Measurements from ENCODE around the gene GFER.

Gene GFER

GRCh38 chr16:1990351-1991134, 6.5 kb downstream of the GFER start:
- DNase-seq (ENCODE audit: low read depth) = no peak

GRCh38 chr16:1991135-1991551, 7.2 kb downstream of the GFER start:
- DNase-seq (ENCODE audit: low read depth) = no peak

- no peak for DNase-seq (ENCODE audit: low read depth)
These were observed 7.6 kb downstream of the GFER start for GRCh38 chr16:1991588-1991947.

DNA sequence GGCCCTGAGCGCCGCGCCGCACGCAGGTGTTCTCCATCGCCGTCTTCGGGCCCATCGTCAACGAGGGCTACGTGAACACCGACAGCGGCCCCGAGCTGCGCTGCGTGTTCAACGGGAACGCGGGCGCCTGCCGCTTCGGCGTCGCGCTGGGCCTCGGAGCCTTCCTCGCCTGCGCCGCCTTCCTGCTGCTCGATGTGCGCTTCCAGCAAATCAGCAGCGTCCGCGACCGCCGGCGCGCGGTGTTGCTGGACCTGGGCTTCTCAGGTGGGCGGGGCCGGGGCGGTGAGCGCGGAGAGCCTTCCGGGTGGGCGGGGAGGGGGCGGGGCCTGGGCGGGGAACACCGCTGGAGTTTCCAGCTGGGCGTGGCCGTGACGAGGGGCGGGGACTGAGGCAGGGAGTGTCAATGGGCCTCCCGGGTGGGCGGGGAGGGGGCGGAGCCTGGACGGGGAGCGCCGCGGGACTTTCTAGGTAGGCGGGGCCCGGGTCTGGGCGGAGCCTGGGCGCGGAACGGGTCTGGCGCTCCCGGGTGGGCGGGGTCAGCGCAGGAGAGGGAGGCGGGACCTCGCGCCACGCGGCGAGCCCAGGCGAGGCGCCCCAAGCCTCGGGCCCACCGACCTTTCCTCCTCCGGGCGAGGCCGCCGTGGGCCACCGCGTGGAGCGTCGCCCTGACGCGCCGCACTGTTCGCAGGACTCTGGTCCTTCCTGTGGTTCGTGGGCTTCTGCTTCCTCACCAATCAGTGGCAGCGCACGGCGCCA, 8.1 kb downstream of the GFER start:
- peak; percentile 82 for DNase-seq (ENCODE audit: low read depth)

DNA sequence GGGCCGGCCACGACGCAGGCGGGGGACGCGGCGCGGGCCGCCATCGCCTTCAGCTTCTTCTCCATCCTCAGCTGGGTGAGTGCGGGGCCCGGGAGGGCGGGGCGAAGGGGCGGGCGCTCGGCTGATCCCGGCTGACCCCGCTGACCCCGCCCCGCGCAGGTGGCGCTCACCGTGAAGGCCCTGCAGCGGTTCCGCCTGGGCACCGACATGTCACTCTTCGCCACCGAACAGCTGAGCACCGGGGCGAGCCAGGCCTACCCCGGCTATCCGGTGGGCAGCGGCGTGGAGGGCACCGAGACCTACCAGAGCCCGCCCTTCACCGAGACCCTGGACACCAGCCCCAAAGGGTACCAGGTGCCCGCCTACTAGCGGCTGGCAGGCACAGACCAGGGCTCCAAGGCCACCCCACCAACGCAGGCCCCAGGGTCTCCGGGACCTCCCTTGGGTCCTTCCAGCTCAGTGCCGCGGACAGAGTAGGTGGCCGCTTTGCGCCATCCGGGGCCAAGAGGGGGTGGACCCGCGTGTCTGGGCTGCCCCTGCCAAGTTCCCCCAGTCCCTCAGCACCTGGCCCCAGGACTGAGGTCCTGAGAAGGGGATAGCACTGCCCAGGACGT, 8.8 kb downstream of the GFER start:
- no peak for DNase-seq (ENCODE audit: low read depth)

DNA sequence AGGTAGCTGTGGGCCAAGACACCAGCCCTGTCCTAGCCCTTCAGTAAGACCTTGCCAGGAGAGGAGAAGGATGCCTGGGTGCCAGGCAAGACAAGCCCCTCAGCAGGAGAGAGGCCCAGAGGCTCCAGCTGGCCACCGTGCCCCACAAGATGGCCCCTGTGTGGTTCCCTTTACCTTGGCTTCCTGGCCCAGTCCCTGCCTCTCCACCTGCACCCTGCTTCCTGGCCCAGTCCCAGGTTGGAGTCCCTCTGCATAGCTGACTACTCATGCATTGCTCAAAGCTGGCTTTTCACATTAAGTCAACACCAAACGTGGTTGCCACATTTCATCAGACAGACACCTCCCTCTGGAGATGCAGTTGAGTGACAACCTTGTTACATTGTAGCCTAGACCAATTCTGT, 9.7 kb downstream of the GFER start:
- DNase-seq (ENCODE audit: low read depth) = no peak

GRCh38 chr16:1997494-1998359, 13.7 kb downstream of the GFER start:
- peak; percentile 87 for DNase-seq (ENCODE audit: low read depth)

DNA sequence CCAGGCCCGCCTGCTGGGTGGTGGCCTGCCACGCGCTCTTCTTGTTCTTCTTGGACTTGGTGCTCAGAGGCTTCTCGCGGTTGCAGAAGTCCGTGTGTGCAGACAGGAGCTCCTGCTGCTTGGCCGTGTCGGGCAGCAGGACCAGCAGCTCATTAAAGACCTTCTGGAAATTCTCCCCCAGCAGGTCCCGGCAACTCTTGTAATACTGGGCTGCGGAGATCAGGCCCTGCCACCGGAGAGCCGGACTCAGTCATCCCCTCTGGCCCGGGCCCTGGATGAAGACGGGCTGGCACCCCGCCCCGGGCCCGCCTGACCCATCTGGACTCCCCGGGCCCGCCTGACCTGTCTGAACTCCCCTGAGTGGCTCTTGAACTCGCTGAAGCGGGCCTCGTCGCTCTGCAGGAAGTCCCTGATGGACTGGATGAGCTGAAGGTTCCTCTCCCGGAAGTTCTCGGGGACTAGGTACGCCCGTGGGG, 14.4 kb downstream of the GFER start:
- no peak for DNase-seq (ENCODE audit: low read depth)

- DNase-seq (ENCODE audit: low read depth) = no peak
These were observed 15.1 kb downstream of the GFER start for GRCh38 chr16:1998852-1999801.

- DNase-seq (ENCODE audit: low read depth) = no peak
These were observed 16.0 kb downstream of the GFER start for GRCh38 chr16:1999866-2000514.

DNA sequence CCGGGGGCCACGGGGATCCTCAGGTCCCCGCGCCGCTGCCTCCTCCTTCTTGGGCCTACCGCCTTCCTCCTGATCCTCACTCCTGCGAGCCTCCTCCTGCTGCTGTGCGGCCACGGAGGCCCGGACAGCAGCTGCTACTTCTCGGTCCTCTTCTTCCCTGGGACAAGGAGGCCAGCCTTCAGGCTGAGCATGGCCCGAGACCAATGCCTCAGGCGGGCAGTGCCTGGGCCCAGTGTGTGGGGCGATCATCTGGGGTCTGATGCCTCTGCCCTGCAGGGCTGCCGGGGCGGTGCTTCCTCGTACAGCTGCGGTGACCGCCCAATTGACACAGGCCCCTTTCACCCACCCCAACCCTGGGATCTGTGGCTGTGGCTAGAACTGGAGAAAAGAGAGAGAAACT, 17.0 kb downstream of the GFER start:
- DNase-seq (ENCODE audit: low read depth) = no peak

- no peak for DNase-seq (ENCODE audit: low read depth)
These were observed 17.7 kb downstream of the GFER start for GRCh38 chr16:2001456-2002355.

DNA sequence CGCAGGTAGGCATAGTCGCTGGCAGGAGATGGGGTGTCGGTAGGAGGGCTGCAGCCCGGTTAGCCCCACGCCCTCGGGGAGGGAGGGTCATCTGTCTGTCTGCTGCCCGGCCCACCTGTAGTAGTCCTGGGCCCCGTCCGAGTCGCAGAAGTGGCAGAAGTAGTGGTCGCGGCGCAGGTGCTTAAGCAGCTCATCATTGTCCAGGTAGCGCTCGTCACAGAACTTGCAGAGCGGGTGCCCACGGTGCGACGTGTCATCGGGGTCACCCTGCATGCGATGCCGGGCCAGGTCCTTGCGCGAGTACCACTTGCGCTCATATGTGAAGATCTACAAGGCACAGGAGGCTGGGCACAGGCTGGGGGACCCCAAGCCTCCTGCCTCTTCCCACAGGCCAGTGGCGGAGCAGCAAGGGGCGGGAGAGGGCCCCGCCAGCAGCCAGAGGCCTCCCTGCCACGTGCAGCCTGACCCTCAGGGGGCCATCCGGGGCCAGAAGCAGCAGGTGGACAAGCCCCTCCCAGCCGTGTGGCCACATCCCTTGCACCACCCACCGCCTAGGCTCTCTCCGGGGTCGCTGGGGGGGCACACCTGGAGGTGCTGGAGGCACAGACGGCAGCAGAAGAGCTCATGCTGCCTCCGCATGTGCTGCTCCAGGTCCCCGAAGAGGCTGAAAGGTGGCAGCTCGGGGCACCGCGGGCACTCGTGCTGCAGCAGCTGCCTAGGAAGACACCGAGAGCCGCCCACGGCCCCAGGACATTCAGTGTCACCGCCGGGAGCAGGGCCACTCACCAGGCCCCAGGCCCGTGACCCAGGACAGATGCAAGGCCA, 18.6 kb downstream of the GFER start:
- DNase-seq (ENCODE audit: low read depth) = no peak

- no peak for DNase-seq (ENCODE audit: low read depth)
These were observed 19.3 kb downstream of the GFER start for GRCh38 chr16:2003231-2003826.

- peak; percentile 77 for DNase-seq (ENCODE audit: low read depth)
These were observed 20.0 kb downstream of the GFER start for GRCh38 chr16:2003827-2004641.

- DNase-seq (ENCODE audit: low read depth) = no peak
These were observed 21.0 kb downstream of the GFER start for GRCh38 chr16:2004795-2005517.
